HepG2 (cell line): ENCODE data around the gene NARS2. TPM values are rescaled to one million over a fixed set of nuclear protein-coding genes. Genes with fewer than 3 reads are reported as not detected.

ENCODE experiments used
- ATAC-seq: fragments of 200-7000 bp; cut with Tn5 transposase; 3 replicates; pipeline ENCODE4 v1.9.1; 2020; ENCODE audit warnings: mild to moderate bottlenecking, moderate library complexity
- BruUV-seq: library from RNA; stranded (reverse); fragments of 400-500 nt; replicated peaks from 2 replicates; lab custom pipeline; 2021; lab: Mats Ljungman, UMichigan
- CTCF ChIA-PET: fragments of 300-600 bp; formaldehyde crosslinking; extraction: SDS; loops from one replicate; lab custom pipeline; 2021; ENCODE audit warnings: low total read pairs, inconsistent platforms, low intra/inter-chr PET ratio; lab: Yijun Ruan, JAX
- POLR2A ChIA-PET: fragments of 350-600 bp; sonication (Branson Sonifier 250); formaldehyde crosslinking; loops from one replicate; lab custom pipeline; 2020; ENCODE audit warnings: antibody characterized with exemption, inconsistent platforms; lab: Yijun Ruan, JAX
- DNase-seq: peaks from one replicate; pipeline ENCODE4 v3.0.0-alpha.2; 2015; ENCODE audit warnings: low spot score
- FAIRE-seq: peaks from 3 replicates; lab custom pipeline; 2011; peaks lifted over from hg19 to GRCh38; lab: Jason Lieb, UNC
- H2AFZ ChIP-seq: one replicate; pipeline ENCODE4 v1.6.1; 2011; ENCODE audit warnings: low read length, inconsistent platforms
- H3K27ac ChIP-seq: fragments of 300-600 bp; 3 replicates; pipeline ENCODE4 v1.8.0; 2011; ENCODE audit warnings: mixed run types, mild to moderate bottlenecking, mixed read lengths, low read length, inconsistent platforms; ENCODE audit not compliant: insufficient read depth; ENCODE audit errors: extremely low read length
- H3K27me3 ChIP-seq, 2 experiments: fragments of 200-600 bp in 1 of 2; 2 replicates in 1 of 2; 3 replicates in 1 of 2; pipeline versions ENCODE4 v1.6.0 to v1.8.0; 2011; ENCODE audit warnings: low read length in 2 of 2, mild to moderate bottlenecking in 2 of 2, moderate library complexity in 2 of 2, inconsistent platforms in 1 of 2; ENCODE audit not compliant: insufficient read depth in 2 of 2, control insufficient read depth in 1 of 2
- H3K36me3 ChIP-seq, 2 experiments: fragments of 200-600 bp in 1 of 2; replicated peaks in 1 of 2; 2 replicates in 1 of 2; 3 replicates in 1 of 2; pipeline versions ENCODE4 v1.5.1 to v1.8.0; 2011; ENCODE audit warnings: low read length in 2 of 2, inconsistent platforms in 1 of 2; ENCODE audit not compliant: insufficient read depth in 2 of 2, control insufficient read depth in 1 of 2
- H3K4me1 ChIP-seq: 2 replicates; pipeline ENCODE4 v1.5.1; 2012; ENCODE audit warnings: low read length, inconsistent platforms; ENCODE audit not compliant: insufficient read depth
- H3K4me2 ChIP-seq: 2 replicates; pipeline ENCODE4 v1.6.0; 2011; ENCODE audit warnings: low read depth, low read length, inconsistent platforms
- H3K4me3 ChIP-seq, 3 experiments: fragments of 200-600 bp in 1 of 3; sonication (generic), shearing (Covaris generic) in 1 of 3; replicated peaks in 1 of 3; 2 replicates each; pipeline ENCODE4 v1.5.1; 2011 to 2016; ENCODE audit warnings: low read length in 3 of 3, inconsistent platforms in 2 of 3, low read depth in 2 of 3, mild to moderate bottlenecking in 2 of 3, control low read depth in 1 of 3, mixed read lengths in 1 of 3; ENCODE audit not compliant: insufficient read depth in 1 of 3
- H3K79me2 ChIP-seq: one replicate; pipeline ENCODE4 v1.6.1; 2011; ENCODE audit warnings: low read length, inconsistent platforms; ENCODE audit not compliant: insufficient read depth
- H3K9ac ChIP-seq: 2 replicates; pipeline ENCODE4 v1.6.0; 2011; ENCODE audit warnings: mild to moderate bottlenecking, low read depth, low read length, inconsistent platforms; ENCODE audit not compliant: insufficient read depth
- H3K9me3 ChIP-seq: 2 replicates; pipeline ENCODE4 v1.5.1; 2012; ENCODE audit warnings: mild to moderate bottlenecking, low read length
- H4K20me1 ChIP-seq: 2 replicates; pipeline ENCODE4 v1.6.0; 2011; ENCODE audit warnings: inconsistent platforms, mild to moderate bottlenecking, low read length, moderate library complexity; ENCODE audit not compliant: insufficient read depth
- ARID3A ChIP-seq: IDR thresholded peaks from 2 replicates; pipeline ENCODE4 v1.6.1; 2012; ENCODE audit warnings: low read depth, low read length, improper control_type of control experiment
- CTCF ChIP-seq: sonication (generic); formaldehyde crosslinking; IDR thresholded peaks from 2 replicates; pipeline ENCODE4 v1.5.0; 2020; ENCODE audit warnings: mild to moderate bottlenecking, missing genetic modification reagents, moderate library complexity
- DMAP1 ChIP-seq: IDR thresholded peaks from 2 replicates; pipeline ENCODE4 v1.6.1; 2016
- KMT2B ChIP-seq: IDR thresholded peaks from 2 replicates; pipeline ENCODE4 v1.6.1; 2016; ENCODE audit warnings: missing genetic modification reagents, missing compliant biosample characterization
- MBD4 ChIP-seq: IDR thresholded peaks from 2 replicates; pipeline ENCODE4 v1.6.1; 2012; ENCODE audit warnings: low read length, inconsistent platforms, borderline replicate concordance
- MNT ChIP-seq: fragments of 450-650 bp; IDR thresholded peaks from 2 replicates; pipeline ENCODE4 v1.6.1; 2016
- PHF8 ChIP-seq: sonication (generic); formaldehyde crosslinking; IDR thresholded peaks from 2 replicates; pipeline ENCODE4 v1.5.0; 2020; ENCODE audit warnings: missing genetic modification reagents
- SMAD3 ChIP-seq: sonication (generic); formaldehyde crosslinking; IDR thresholded peaks from 2 replicates; pipeline ENCODE4 v1.4.0; 2020; ENCODE audit warnings: missing genetic modification reagents
- SMC3 ChIP-seq: IDR thresholded peaks from 2 replicates; pipeline ENCODE4 v1.6.1; 2011; ENCODE audit warnings: low read length, improper control_type of control experiment
- SP4 ChIP-seq: sonication (generic); formaldehyde crosslinking; IDR thresholded peaks from 2 replicates; pipeline ENCODE4 v1.8.1; 2023; ENCODE audit warnings: mild to moderate bottlenecking, missing genetic modification reagents
- STAG1 ChIP-seq: sonication (generic); formaldehyde crosslinking; IDR thresholded peaks from 2 replicates; pipeline ENCODE4 v1.4.0; 2020; ENCODE audit warnings: missing genetic modification reagents
- TCF7L2 ChIP-seq: IDR thresholded peaks from 2 replicates; pipeline ENCODE4 v1.6.1; 2011; ENCODE audit warnings: mild to moderate bottlenecking, low read depth, low read length, moderate library complexity
- ZBTB20 ChIP-seq: sonication (generic); formaldehyde crosslinking; IDR thresholded peaks from 2 replicates; pipeline ENCODE4 v1.8.1; 2023; ENCODE audit warnings: missing genetic modification reagents, low read depth, mild to moderate bottlenecking, borderline replicate concordance
- ZBTB25 ChIP-seq: IDR thresholded peaks from 2 replicates; pipeline ENCODE4 v1.6.1; 2018; ENCODE audit warnings: missing genetic modification reagents
- ZBTB7A ChIP-seq: sonication (generic); formaldehyde crosslinking; IDR thresholded peaks from 2 replicates; pipeline ENCODE4 v1.8.0; 2022; ENCODE audit warnings: mild to moderate bottlenecking, missing genetic modification reagents
- ZNF12 ChIP-seq: sonication (generic); formaldehyde crosslinking; IDR thresholded peaks from 2 replicates; pipeline ENCODE4 v1.5.0; 2020; ENCODE audit warnings: missing genetic modification reagents
- ZNF256 ChIP-seq: sonication (generic); formaldehyde crosslinking; conservative IDR thresholded peaks from 2 replicates; pipeline ENCODE4 v1.4.0; 2020; ENCODE audit warnings: missing genetic modification reagents
- WGBS: methylation state at CpG from one replicate; pipeline ENCODE4 v1.1.6; 2017; ENCODE audit warnings: low lambda C conversion rate; 5-methylcytosine and 5-hydroxymethylcytosine counted together
- in situ Hi-C: cut with HindIII; loops from 2 replicates; pipeline ENCODE4 v1.10.0; 2017; ENCODE audit warnings: low pct_unique_long_range_greater_than_20kb; ENCODE audit not compliant: extremely low pct_ligation_motif_present
- intact Hi-C: fragments of 100-400 bp; cut with micrococcal nuclease; formaldehyde crosslinking; loops from one replicate; pipeline ENCODE4 v1.10.0; 2022; ENCODE audit not compliant: unreplicated experiment
- polyA plus RNA-seq, 8 experiments: library from polyadenylated mRNA; depleted of rRNA in 3 of 8; stranded (reverse) in 7 of 8; unstranded in 1 of 8; fragments of >200 nt; fragmentation: Illumina TruSeq in 4 of 8; extraction: Trizol in 4 of 8; gene quantifications; 2 replicates each; pipeline versions ENCODE4 v1.2.1 to v1.2.3, GENCODE V29; 2011 to 2016; ENCODE audit warnings: low read depth in 4 of 8, missing spikeins in 1 of 8, mixed read lengths in 1 of 8; ENCODE audit not compliant: insufficient read depth in 1 of 8
- total RNA-seq, 5 experiments: library from RNA; depleted of rRNA; stranded (reverse); fragments of >200 nt; fragmentation: Illumina TruSeq; extraction: Trizol; gene quantifications; 2 replicates each; pipeline ENCODE4 v1.2.3, GENCODE V29; 2016; ENCODE audit warnings: low read depth in 1 of 5

The NARS2 gene
- total and polyA plus RNA-seq, 2 of the 13 experiments (the other 11 are each of a cell fraction or from before 2014, with no cell fraction given) = 45.9 to 65.0 TPM

- no peak for TF ChIP-seq ZBTB25 (CRISPR knock-in tag)
- no peak for TF ChIP-seq TCF7L2
- no peak for TF ChIP-seq SP4
- TF ChIP-seq ZBTB7A = no peak
- TF ChIP-seq ZNF256 (CRISPR knock-in tag) = no peak
- no peak for TF ChIP-seq PHF8 (CRISPR knock-in tag)
- TF ChIP-seq MBD4 = no peak
- no peak for TF ChIP-seq KMT2B
- no peak for TF ChIP-seq DMAP1 (CRISPR knock-in tag)
- no peak for TF ChIP-seq ZNF12 (CRISPR knock-in tag)
Measured at GRCh38 chr11:78567209-78567608, 7.5 kb downstream of the NARS2 start (continued).

- POLR2A ChIA-PET = interaction anchor here (3.7 kb wide), 1 partner anchor 10 kb away, joined by 27 read pairs; the partner anchor contains the start of gene NARS2
- peaks cover 51% of the 10 kb centered on the region for H3K4me1 ChIP-seq
- no TSS peak for BruUV-seq
- H3K36me3 ChIP-seq = peaks cover 8 to 46% of the 10 kb centered on the region in 2 experiments
- H3K9ac ChIP-seq = no peak overlapping the region
- H3K79me2 ChIP-seq = peaks cover 51% of the 10 kb centered on the region
- H2AFZ ChIP-seq = no peak overlapping the region
- FAIRE-seq (no peak), ATAC-seq (peak; percentile 59; the same call in 2 of the 3 replicates), DNase-seq (peak; percentile 60)
- H3K9me3 ChIP-seq = no peaks in the 10 kb centered on the region
- H3K4me2 ChIP-seq = 0 out of 2 replicates have a peak overlapping the region, but pooled peaks have one; percentile 9
- 92% methylated on average over 1 of the region's 1 CpG for WGBS
- peaks cover 11% of the 10 kb centered on the region for H4K20me1 ChIP-seq
- H3K27ac ChIP-seq = peak overlapping the region; percentile 10
- no peaks in the 10 kb centered on the region for H3K27me3 ChIP-seq
- intact Hi-C loops = loop anchor here (1.0 kb wide), 2 partner anchors 147 to 336 kb away; partner anchors contain the start of gene GAB2
- in situ Hi-C loops = loop anchor here (5.0 kb wide), 1 partner anchor 337 kb away; no protein-coding TSS in a partner anchor
- no peak overlapping the region for H3K4me3 ChIP-seq
- CTCF ChIA-PET = interaction anchor here (0.6 to 1.8 kb wide), 4 partner anchors 22 to 337 kb away, joined by 3 to 12 read pairs (median 6); partner anchors contain the start of gene GAB2
- TF ChIP-seq SMAD3 = no peak
- 0 out of 2 replicates have a peak, but pooled peaks have one; percentile 20 for TF ChIP-seq MNT
- 0 out of 2 replicates have a peak, but pooled peaks have one; percentile 32 for TF ChIP-seq ARID3A
- peak; percentile 75 for TF ChIP-seq STAG1 (CRISPR knock-in tag)
- peak; percentile 64 for TF ChIP-seq CTCF (CRISPR knock-in tag)
- TF ChIP-seq ZBTB20 (CRISPR knock-in tag) = 0 out of 2 replicates have a peak, but pooled peaks have one; percentile 34
- peak; percentile 8; the same call in 1 of the 2 replicates for TF ChIP-seq SMC3
Measured at GRCh38 chr11:78564490-78565467, 9.9 kb downstream of the NARS2 start.
